OCI-LY7 (cell line): ENCODE results near the gene FGFRL1.

Experiments
- CTCF ChIP-seq: fragments of 200-600 bp; sonication (generic); conservative IDR thresholded peaks from 2 replicates; pipeline ENCODE4 v1.5.1; 2014; ENCODE audit warnings: mild to moderate bottlenecking, antibody characterized with exemption, low read length, moderate library complexity, mixed read lengths
- EZH2phosphoT487 ChIP-seq: fragments of 200-600 bp; sonication (generic); IDR thresholded peaks from 2 replicates; pipeline ENCODE4 v1.6.1; 2018; ENCODE audit warnings: low read depth, borderline replicate concordance, mild to moderate bottlenecking, mixed run types, antibody characterized with exemption, low read length, moderate library complexity, mixed read lengths

GRCh38 chr4:1017211-1017610 lies 5.8 kb downstream of the FGFRL1 start:
- no peak for TF ChIP-seq CTCF
- TF ChIP-seq EZH2phosphoT487: no peak
